ENCODE results near the gene LGI2.

The LGI2 gene

DNA sequence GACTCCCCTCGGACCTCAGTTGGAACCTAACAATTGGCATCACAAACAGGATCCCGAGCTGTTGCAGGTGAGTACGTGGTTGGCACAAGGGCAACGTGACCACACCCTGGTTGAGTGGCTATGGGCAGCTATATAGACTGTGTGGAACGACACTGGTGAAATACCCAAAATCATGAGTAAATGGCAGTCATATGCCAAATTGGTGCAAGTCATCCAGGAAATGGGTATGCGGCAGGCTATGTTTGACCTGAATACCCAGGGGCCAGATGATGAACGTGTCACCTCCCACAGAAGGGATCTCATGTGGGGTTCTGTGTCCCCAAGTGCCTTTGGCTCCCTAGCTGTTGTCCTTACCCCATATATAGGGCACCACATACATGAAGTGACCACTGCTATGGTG, 64.7 kb downstream of the LGI2 start:
- no peak for DNase-seq (ENCODE audit: low spot score)

DNA sequence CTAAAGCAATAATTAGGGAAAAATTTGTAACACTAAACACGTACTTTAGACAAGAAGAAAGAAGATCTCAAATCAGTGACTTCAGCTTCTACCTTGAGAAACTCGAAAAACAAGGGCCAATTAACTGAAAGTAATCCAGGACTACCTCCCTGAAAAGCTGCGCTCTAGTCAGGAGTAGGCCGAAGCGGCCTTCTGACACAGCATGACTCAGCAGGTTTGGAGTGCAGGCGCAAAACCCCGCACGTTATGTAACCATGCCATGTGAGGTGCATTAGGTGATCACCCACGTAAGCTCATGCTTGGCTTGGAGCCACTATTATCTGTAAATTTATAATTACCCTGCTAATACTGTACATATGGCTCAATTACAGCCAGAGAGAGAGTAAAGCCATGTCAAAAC, 65.1 kb downstream of the LGI2 start:
- no peak for DNase-seq (ENCODE audit: low spot score)

DNA sequence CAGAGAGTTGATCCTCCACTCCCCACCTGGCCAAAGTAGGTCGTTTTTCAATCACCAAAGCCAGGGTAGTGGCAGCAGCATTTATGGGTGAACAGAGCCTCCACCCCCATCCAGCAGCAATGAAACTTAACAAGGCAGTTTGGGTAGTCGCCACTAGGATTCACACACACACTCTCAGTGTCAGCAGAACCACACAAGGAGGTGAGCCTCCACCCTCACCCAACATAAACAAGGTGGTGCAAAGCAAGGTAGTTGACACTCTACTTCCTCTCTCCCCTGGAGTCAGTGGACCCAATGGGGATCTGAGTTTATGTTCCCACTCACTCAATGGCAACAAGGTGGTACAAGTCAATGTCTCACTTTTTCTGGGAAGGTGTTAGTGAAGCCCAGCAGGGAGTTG, 67.5 kb downstream of the LGI2 start:
- no peak for DNase-seq (ENCODE audit: low spot score)

- DNase-seq (ENCODE audit: low spot score), result no peak
These were observed 72.9 kb downstream of the LGI2 start for GRCh38 chr4:24957886-24958285.

DNA sequence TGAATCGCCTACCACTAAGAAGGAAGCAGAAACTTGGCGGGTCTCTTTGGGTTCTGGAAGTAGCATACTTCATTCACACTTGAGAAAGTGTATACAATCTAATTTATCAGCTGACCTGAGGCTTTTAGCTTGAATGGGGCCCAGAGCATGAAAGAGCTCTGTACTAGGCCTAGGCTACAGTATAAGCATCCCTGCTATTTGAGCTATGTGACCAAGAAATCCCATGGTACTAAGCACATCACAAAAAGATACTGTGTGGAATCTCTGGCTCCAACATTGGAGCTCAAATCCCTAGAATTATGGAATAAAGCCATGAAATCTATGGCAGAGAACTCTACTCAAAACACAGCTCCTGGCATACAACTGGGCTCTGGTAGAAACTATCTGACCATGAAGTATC, 74.0 kb downstream of the LGI2 start:
- DNase-seq (ENCODE audit: low spot score), result no peak

GRCh38 chr4:24956091-24956490, 74.7 kb downstream of the LGI2 start:
- DNase-seq (ENCODE audit: low spot score), result no peak

- DNase-seq (ENCODE audit: low spot score), result no peak
These were observed 78.1 kb downstream of the LGI2 start for GRCh38 chr4:24952667-24953066.

GRCh38 chr4:24949970-24950369, 80.8 kb downstream of the LGI2 start:
- DNase-seq (ENCODE audit: low spot score), result no peak

Data from RKO (cell line).